Subcutaneous preadipocyte (primary cell): Measurements from ENCODE around the gene ZBTB18. TPM values are rescaled to one million over a fixed set of nuclear protein-coding genes. Genes with fewer than 3 reads are reported as not detected.

Experiments used
- small RNA-seq: library from RNA; depleted of rRNA; stranded (forward); fragments of <200 nt; gene quantifications from one replicate; pipeline ENCODE3, GENCODE V24; 2012
- total RNA-seq: library from RNA; depleted of rRNA; stranded (reverse); fragments of >200 nt; gene quantifications from 2 replicates; pipeline ENCODE4 v1.2.3, GENCODE V29; 2012

Gene ZBTB18
- 2.9 and 6.1 TPM in 2 replicates for total RNA-seq

GRCh38 chr1:244050835-244051444, at the start of gene ZBTB18:
TSS of gene ZBTB18 (plus strand) at chr1:244051283. CDS start at chr1:244051432, 149 bp downstream.

Small RNA genes lying within 50 kb of the gene (small RNA-seq; reads per million reads assigned to genes)
- not detected for gene RN7SL148P

Other genes with a start within 250 kb of the ZBTB18 start
- 20.6 and 35.8 TPM in 2 replicates for gene AKT3, start 201.0 kb upstream of the ZBTB18 start, total RNA-seq